Measurements from ENCODE around the gene GPX4. TPM values are rescaled to one million over a fixed set of nuclear protein-coding genes. Genes with fewer than 3 reads are reported as not detected.

Gene GPX4
- polyA plus RNA-seq, 3 donors, result 459 to 508 (median 493) TPM

GRCh38 chr19:1144741-1145140, 40.9 kb downstream of the GPX4 start:
- intact Hi-C loops (cut with micrococcal nuclease), result no loop called here
- no peak overlapping the region for H3K27ac ChIP-seq (ENCODE audit: low read depth in 1 of 2, low read length in 2 of 2)

DNA sequence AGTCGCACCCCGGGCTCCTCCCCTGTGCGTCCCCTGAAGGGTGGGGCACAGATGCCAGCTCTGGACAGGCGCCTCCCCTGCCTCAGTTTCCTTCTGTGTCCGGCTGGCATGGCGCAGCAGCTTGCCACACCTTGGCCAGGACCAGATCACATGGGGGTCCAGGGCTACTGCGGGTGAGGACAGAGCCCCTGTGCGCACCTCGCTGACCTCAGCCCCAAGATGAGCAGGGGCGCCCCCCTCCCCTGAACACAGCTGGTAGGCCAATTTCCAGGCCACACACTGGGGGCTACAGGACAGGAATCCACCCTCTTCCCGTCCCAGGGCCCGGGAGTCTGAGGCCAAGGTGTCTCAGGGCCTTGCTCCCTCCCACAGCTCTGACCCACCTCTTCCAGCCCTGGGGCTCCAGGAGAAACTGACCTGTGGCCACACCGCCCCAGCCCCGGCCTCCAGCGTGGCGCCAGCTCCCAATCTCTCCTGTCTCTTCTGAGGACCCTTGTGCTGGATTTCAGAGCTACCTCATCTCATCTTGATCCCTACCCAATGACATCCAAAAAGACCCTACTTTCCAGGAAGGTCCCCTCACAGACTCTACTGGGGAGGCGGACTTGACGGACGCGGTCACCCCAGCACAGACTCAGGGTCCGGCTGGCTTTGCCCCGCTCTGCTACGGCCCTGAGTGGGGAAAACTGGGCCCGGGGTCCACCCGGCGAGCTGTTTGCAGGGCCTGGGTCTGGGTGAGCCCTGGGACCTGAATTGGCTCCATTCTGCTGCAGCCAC, 42.0 kb downstream of the GPX4 start:
- Mint-ChIP-seq H3K27ac (peak overlapping the region in 2 of 7 donors; percentile 4 to 32), H3K4me1 (peaks cover 7% of the 10 kb centered on the region), H3K36me3 (peaks cover 46 to 73% of the 10 kb centered on the region in 2 donors), H3K4me3 (no peak overlapping the region), H3K27me3 (ENCODE audit: low read depth in 3 of 3) (peaks cover 0 to 3% (median 3%) of the 10 kb centered on the region in 3 donors), H3K9me3 (peaks cover 0 to 13% (median 2%) of the 10 kb centered on the region in 7 donors)
- Histone ChIP-seq H3K9me3 (replicated peaks in 1 of 2; ENCODE audit: control insufficient read depth in 1 of 2, insufficient read depth in 1 of 2, low read length in 2 of 2) (no peaks in the 10 kb centered on the region), H3K9ac (ENCODE audit: insufficient read depth, low read length, poor library complexity, severe bottlenecking) (no peak overlapping the region), H3K4me3 (replicated peaks in 1 of 3; ENCODE audit: low read depth in 2 of 3, low read length in 3 of 3) (no peak overlapping the region), H3K4me1 (ENCODE audit: control insufficient read depth in 1 of 2, insufficient read depth in 2 of 2, low read length in 2 of 2) (no peaks in the 10 kb centered on the region), H2AFZ (ENCODE audit: insufficient read depth, low read depth, low read length, poor library complexity, severe bottlenecking) (no peak overlapping the region), H3K27me3 (ENCODE audit: control insufficient read depth in 2 of 2, insufficient read depth in 2 of 2, low read length in 2 of 2) (no peaks in the 10 kb centered on the region), H3K36me3 (replicated peaks in 1 of 2; ENCODE audit: control insufficient read depth in 1 of 2, insufficient read depth in 2 of 2, low read length in 2 of 2) (peaks cover 61 to 85% of the 10 kb centered on the region in 2 donors), H4K20me1 (ENCODE audit: insufficient read depth, low read length) (peaks cover 91% of the 10 kb centered on the region), H3K27ac (ENCODE audit: low read depth in 1 of 2, low read length in 2 of 2) (no peak overlapping the region), H3K4me2 (replicated peaks; ENCODE audit: extremely low read depth, low read length, poor library complexity, severe bottlenecking) (no peak overlapping the region), H3K79me2 (ENCODE audit: insufficient read depth, low read length) (peaks cover 25% of the 10 kb centered on the region)
- intact Hi-C loops (cut with micrococcal nuclease), result no loop called here
- DNase-seq, result no peak
- TF ChIP-seq CTCF (IDR thresholded peaks at IDR 0.05), result no peak
- WGBS (ENCODE audit: insufficient coverage), result 95% methylated on average over 22 of the region's 26 CpGs

More at GRCh38 chr19:1144741-1145140, 40.9 kb downstream of the GPX4 start:
- Mint-ChIP-seq H3K4me1 (peaks cover 10% of the 10 kb centered on the region), H3K4me3 (no peak overlapping the region), H3K9me3 (peaks cover 0 to 13% (median 2%) of the 10 kb centered on the region in 7 donors), H3K27me3 (ENCODE audit: low read depth in 3 of 3) (peaks cover 0 to 3% (median 3%) of the 10 kb centered on the region in 3 donors), H3K36me3 (peaks cover 54 to 75% of the 10 kb centered on the region in 2 donors), H3K27ac (peak overlapping the region in 5 of 7 donors; percentile 4 to 68 (median 59))
- Histone ChIP-seq H3K9ac (ENCODE audit: insufficient read depth, low read length, poor library complexity, severe bottlenecking) (no peak overlapping the region), H3K4me3 (replicated peaks in 1 of 3; ENCODE audit: low read depth in 2 of 3, low read length in 3 of 3) (no peak overlapping the region), H3K4me2 (replicated peaks; ENCODE audit: extremely low read depth, low read length, poor library complexity, severe bottlenecking) (no peak overlapping the region), H3K36me3 (replicated peaks in 1 of 2; ENCODE audit: control insufficient read depth in 1 of 2, insufficient read depth in 2 of 2, low read length in 2 of 2) (peaks cover 53 to 84% of the 10 kb centered on the region in 2 donors), H2AFZ (ENCODE audit: insufficient read depth, low read depth, low read length, poor library complexity, severe bottlenecking) (no peak overlapping the region), H3K9me3 (replicated peaks in 1 of 2; ENCODE audit: control insufficient read depth in 1 of 2, insufficient read depth in 1 of 2, low read length in 2 of 2) (no peaks in the 10 kb centered on the region), H4K20me1 (ENCODE audit: insufficient read depth, low read length) (peaks cover 91% of the 10 kb centered on the region), H3K79me2 (ENCODE audit: insufficient read depth, low read length) (peaks cover 16% of the 10 kb centered on the region), H3K27me3 (ENCODE audit: control insufficient read depth in 2 of 2, insufficient read depth in 2 of 2, low read length in 2 of 2) (no peaks in the 10 kb centered on the region), H3K4me1 (ENCODE audit: control insufficient read depth in 1 of 2, insufficient read depth in 2 of 2, low read length in 2 of 2) (no peaks in the 10 kb centered on the region)
- DNase-seq, result no peak
- TF ChIP-seq CTCF (IDR thresholded peaks at IDR 0.05), result no peak
- 100% methylated on average over 1 of the region's 1 CpG for WGBS (ENCODE audit: insufficient coverage)

Measured in CD14-positive monocyte (primary cell).